ENCODE results near the gene TOP2B. TPM values are rescaled to one million over a fixed set of nuclear protein-coding genes. Genes with fewer than 3 reads are reported as not detected.

TOP2B gene
- total and polyA plus RNA-seq, 3 donors from 2014 or later, result 46.4 to 86.5 (median 76.9) TPM

DNA sequence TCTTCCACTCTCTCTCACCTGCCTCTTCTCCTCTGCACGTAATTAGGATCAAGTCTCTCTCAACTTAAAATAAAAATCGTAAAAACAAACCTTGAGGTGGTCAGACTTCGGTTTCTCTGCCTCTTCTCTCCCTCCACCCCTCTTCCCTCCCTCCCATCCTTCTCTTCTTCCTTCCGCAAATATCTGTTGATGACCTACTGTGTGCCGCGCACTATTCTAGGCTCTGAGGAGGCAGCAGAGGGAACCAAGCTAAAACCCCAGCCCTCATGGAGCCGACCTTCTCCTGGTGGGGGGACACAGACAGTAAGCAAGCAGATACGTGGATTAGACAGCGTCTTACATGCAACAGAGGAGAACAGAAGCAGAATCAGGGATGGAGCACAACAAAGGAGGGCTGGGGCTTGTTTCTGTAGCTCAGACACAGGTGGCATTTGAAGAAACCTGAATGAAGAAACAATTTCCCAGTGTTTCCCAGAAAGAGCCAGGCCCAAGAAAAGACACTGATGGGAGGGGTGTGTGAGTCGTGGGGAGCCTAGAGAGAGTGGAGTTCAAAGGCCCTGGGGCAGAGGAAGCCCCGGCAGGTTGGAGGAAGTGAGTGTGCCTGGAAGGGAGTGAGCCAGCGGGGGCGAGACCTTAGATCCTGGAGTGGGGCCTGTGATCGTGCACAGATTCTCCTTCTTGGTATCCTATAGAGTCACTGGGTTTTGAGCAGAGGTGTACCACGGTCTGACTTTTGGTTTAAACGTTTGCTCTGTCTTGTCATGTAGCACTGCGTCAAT, 80.5 kb downstream of the TOP2B start:
- 90 to 95% methylated on average over 17 of the region's 17 CpGs for WGBS, 2 donors
- TF ChIP-seq, protein P1, sequence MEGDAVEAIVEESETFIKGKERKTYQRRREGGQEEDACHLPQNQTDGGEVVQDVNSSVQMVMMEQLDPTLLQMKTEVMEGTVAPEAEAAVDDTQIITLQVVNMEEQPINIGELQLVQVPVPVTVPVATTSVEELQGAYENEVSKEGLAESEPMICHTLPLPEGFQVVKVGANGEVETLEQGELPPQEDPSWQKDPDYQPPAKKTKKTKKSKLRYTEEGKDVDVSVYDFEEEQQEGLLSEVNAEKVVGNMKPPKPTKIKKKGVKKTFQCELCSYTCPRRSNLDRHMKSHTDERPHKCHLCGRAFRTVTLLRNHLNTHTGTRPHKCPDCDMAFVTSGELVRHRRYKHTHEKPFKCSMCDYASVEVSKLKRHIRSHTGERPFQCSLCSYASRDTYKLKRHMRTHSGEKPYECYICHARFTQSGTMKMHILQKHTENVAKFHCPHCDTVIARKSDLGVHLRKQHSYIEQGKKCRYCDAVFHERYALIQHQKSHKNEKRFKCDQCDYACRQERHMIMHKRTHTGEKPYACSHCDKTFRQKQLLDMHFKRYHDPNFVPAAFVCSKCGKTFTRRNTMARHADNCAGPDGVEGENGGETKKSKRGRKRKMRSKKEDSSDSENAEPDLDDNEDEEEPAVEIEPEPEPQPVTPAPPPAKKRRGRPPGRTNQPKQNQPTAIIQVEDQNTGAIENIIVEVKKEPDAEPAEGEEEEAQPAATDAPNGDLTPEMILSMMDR (IDR thresholded peaks at IDR 0.05), result no peak
- no peak for TF ChIP-seq POLR2A (IDR thresholded peaks at IDR 0.05)
- H3K36me3 ChIP-seq (ENCODE audit: low read depth, missing control alignments), result no peaks in the 10 kb centered on the region
- intact Hi-C loops (cut with DNase I; ENCODE audit: low total_unique reads), result no loop called here
- no peaks in the 10 kb centered on the region for H3K9me3 ChIP-seq
- no peaks in the 10 kb centered on the region for H3K27me3 ChIP-seq
- no peaks in the 10 kb centered on the region for H3K4me1 ChIP-seq
- DNase-seq, result no peak
- H3K4me3 ChIP-seq, result no peak overlapping the region
- H3K27ac ChIP-seq, result no peak overlapping the region

DNA sequence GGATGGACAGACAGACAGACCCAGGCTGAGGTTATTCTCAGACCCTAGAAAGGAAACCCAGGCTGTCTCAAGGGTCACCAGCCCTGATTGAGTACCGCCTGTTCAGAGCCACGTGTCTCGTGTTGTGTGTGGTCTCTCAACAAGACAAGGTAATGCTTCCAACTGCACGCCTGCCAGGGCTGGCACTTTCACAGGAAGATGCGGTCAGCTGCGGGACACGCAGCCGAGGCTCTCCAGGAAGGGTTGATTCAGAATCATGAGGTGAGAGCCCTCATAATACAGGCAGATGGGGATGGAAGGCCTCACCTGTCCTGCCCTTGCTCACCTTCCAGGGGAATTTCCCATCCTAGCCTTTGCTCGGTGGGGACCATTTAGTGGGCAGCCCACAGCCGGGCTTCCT, 81.4 kb downstream of the TOP2B start:
- Histone ChIP-seq H3K27me3 (no peaks in the 10 kb centered on the region), H3K4me1 (no peaks in the 10 kb centered on the region), H3K4me3 (no peak overlapping the region), H3K27ac (no peak overlapping the region), H3K9me3 (no peaks in the 10 kb centered on the region), H3K36me3 (ENCODE audit: low read depth, missing control alignments) (no peaks in the 10 kb centered on the region)
- DNase-seq, result no peak
- intact Hi-C loops (cut with DNase I; ENCODE audit: low total_unique reads), result no loop called here
- TF ChIP-seq POLR2A (IDR thresholded peaks at IDR 0.05), result no peak
- TF ChIP-seq, protein P1 (IDR thresholded peaks at IDR 0.05), result no peak
- 92 to 94% methylated on average over 7 to 10 of the region's 10 CpGs for WGBS, 2 donors

DNA sequence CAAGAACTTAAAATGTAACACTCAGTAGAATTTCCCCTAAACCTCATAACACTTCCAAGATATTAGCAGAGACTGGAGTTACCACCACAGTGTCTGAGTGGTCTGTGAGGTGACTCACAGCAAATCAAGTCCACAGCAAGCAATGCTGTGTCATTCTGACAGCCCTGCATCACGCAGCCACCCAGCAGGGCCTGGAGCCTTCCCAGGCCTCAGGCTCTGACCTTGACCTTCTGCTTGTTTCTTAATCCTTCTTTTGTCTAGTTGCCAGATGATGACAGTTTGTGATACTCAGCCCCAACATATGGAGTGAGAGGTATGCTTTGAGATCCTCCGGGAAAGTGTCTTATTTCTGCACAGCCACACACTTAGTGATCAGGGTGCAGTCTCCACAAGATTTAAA, 82.5 kb downstream of the TOP2B start:
- intact Hi-C loops (cut with DNase I; ENCODE audit: low total_unique reads), result no loop called here
- H3K36me3 ChIP-seq (ENCODE audit: low read depth, missing control alignments), result no peaks in the 10 kb centered on the region
- no peak overlapping the region for H3K4me3 ChIP-seq
- no peaks in the 10 kb centered on the region for H3K9me3 ChIP-seq
- WGBS, 2 donors, result 90 to 94% methylated on average over 2 of the region's 2 CpGs
- H3K27ac ChIP-seq, result no peak overlapping the region
- TF ChIP-seq POLR2A (IDR thresholded peaks at IDR 0.05), result no peak
- TF ChIP-seq, protein P1 (IDR thresholded peaks at IDR 0.05), result no peak
- H3K27me3 ChIP-seq, result no peaks in the 10 kb centered on the region
- no peak for DNase-seq
- H3K4me1 ChIP-seq, result no peaks in the 10 kb centered on the region

DNA sequence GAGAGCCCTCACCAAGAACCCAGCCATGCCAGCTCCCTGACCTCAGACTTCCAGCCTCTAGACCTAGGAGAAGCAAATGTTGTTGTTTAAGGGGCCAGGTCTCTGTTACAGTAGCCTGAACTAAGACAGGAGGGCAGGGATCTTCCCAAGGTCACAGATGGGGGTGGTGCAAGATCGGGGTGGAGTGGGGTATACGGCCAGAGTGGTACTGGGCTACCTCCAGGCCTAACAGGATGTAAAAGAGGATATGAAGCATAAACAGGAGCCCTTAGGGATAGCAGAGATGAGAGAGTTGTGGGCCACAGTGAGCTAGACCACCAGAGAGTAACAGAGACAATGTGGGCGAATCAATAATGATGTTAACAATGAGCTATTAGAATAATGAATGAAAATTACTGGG, 82.9 kb downstream of the TOP2B start:
- Histone ChIP-seq H3K27me3 (no peaks in the 10 kb centered on the region), H3K4me3 (no peak overlapping the region), H3K27ac (no peak overlapping the region), H3K36me3 (ENCODE audit: low read depth, missing control alignments) (no peaks in the 10 kb centered on the region), H3K9me3 (no peaks in the 10 kb centered on the region), H3K4me1 (no peaks in the 10 kb centered on the region)
- WGBS, 2 donors, result 97 to 100% methylated on average over 3 of the region's 3 CpGs
- intact Hi-C loops (cut with DNase I; ENCODE audit: low total_unique reads), result no loop called here
- DNase-seq, result no peak
- no peak for TF ChIP-seq POLR2A (IDR thresholded peaks at IDR 0.05)
- TF ChIP-seq, protein P1 (IDR thresholded peaks at IDR 0.05), result no peak

DNA sequence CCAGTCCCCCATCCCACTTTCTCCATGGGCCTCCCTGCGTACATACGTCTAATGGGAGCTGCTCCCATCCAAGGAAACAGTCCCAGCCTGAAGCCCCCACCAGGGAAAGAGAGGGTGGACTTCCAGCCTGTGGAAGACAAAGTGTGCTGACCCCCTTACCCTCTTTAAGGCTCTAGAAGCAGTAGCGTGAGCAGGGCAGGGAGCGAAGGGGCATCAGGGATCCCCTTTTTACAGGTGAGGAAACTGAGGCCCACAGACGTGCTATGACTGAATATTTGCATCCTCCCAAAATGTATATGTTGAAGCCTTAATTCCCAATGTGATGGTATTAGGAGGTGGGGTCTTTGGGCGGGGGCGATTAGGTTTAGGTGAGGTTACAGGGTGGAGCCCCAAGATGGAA, 83.4 kb downstream of the TOP2B start:
- Histone ChIP-seq H3K4me1 (no peaks in the 10 kb centered on the region), H3K9me3 (no peaks in the 10 kb centered on the region), H3K36me3 (ENCODE audit: low read depth, missing control alignments) (no peaks in the 10 kb centered on the region), H3K27ac (no peak overlapping the region), H3K27me3 (no peaks in the 10 kb centered on the region), H3K4me3 (no peak overlapping the region)
- intact Hi-C loops (cut with DNase I; ENCODE audit: low total_unique reads), result no loop called here
- WGBS, 2 donors, result 90 to 94% methylated on average over 7 of the region's 7 CpGs
- no peak for DNase-seq
- TF ChIP-seq, protein P1 (IDR thresholded peaks at IDR 0.05), result no peak
- no peak for TF ChIP-seq POLR2A (IDR thresholded peaks at IDR 0.05)

Data from testis (tissue), 3 donors.